HCT116 (cell line): ENCODE data around the gene SECTM1. TPM values are rescaled to one million over a fixed set of nuclear protein-coding genes. Genes with fewer than 3 reads are reported as not detected.

Experiments
- ATAC-seq: fragments of 200-7000 bp; cut with Tn5 transposase; 2 replicates; pipeline ENCODE4 v1.9.1; 2020; ENCODE audit warnings: mild to moderate bottlenecking, moderate library complexity
- BruUV-seq: library from RNA; stranded (reverse); fragments of 400-500 nt; replicated peaks from 2 replicates; lab custom pipeline; 2021; lab: Mats Ljungman, UMichigan
- CTCF ChIA-PET: fragments of 300-600 bp; sonication (Branson Sonifier 250); formaldehyde crosslinking; loops from one replicate; lab custom pipeline; 2021; ENCODE audit warnings: antibody characterized with exemption; lab: Charles Lee
- POLR2A ChIA-PET: fragments of 300-600, 350-600 bp; sonication (Branson Sonifier 250); formaldehyde crosslinking; loops from one replicate; lab custom pipeline; 2021; ENCODE audit warnings: antibody characterized with exemption; lab: Charles Lee
- RAD21 ChIA-PET, 2 experiments: fragments of 300-600 bp; sonication (Branson Sonifier 250); formaldehyde crosslinking; loops; one replicate each; lab custom pipeline; 2023; ENCODE audit warnings: low total read pairs in 2 of 2; ENCODE audit not compliant: uncharacterized antibody in 2 of 2, unreplicated experiment in 2 of 2, low non-redundant PET in 1 of 2; lab: Charles Lee
- DNase-seq: peaks from one replicate; pipeline ENCODE4 v3.0.0-alpha.2; 2010; ENCODE audit warnings: low read depth, low spot score
- H2AFZ ChIP-seq: fragments of 200-600 bp; shearing (Covaris generic), sonication (generic); 2 replicates; pipeline ENCODE4 v1.6.1; 2017; ENCODE audit warnings: low read depth, mixed run types, mixed read lengths, antibody characterized with exemption, low read length; ENCODE audit not compliant: poor library complexity, severe bottlenecking
- H3K27ac ChIP-seq: 2 replicates; pipeline ENCODE4 v1.5.1; 2012; ENCODE audit warnings: low read depth, low read length
- H3K27me3 ChIP-seq: fragments of 200-600 bp; sonication (generic); 2 replicates; pipeline ENCODE4 v1.6.1; 2016; ENCODE audit warnings: mixed run types, low read length, mixed read lengths; ENCODE audit not compliant: insufficient read depth
- H3K36me3 ChIP-seq, 2 experiments: fragments of 200-500 bp in 1 of 2; fragments of 200-600 bp in 1 of 2; sonication (Bioruptor generic) in 1 of 2; sonication (generic) in 1 of 2; 2 replicates each; pipeline versions ENCODE4 v1.5.1 to v1.6.1; 2014 to 2016; ENCODE audit warnings: low read length in 2 of 2, inconsistent platforms in 1 of 2, mixed read lengths in 1 of 2, mixed run types in 1 of 2; ENCODE audit not compliant: insufficient read depth in 2 of 2, control insufficient read depth in 1 of 2
- H3K4me1 ChIP-seq, 2 experiments: fragments of 200-600 bp in 1 of 2; sonication (generic) in 1 of 2; 2 replicates each; pipeline versions ENCODE4 v1.5.1 to v1.6.1; 2012 to 2017; ENCODE audit warnings: low read length in 2 of 2, inconsistent platforms in 1 of 2, mild to moderate bottlenecking in 1 of 2, mixed read lengths in 1 of 2, mixed run types in 1 of 2, moderate library complexity in 1 of 2; ENCODE audit not compliant: insufficient read depth in 2 of 2, control insufficient read depth in 1 of 2
- H3K4me2 ChIP-seq: fragments of 200-600 bp; sonication (generic); 2 replicates; pipeline ENCODE4 v1.6.1; 2017; ENCODE audit warnings: mixed run types, low read length, mixed read lengths
- H3K4me3 ChIP-seq, 2 experiments: fragments of 200-600 bp in 1 of 2; sonication (generic) in 1 of 2; replicated peaks in 1 of 2; 2 replicates each; pipeline ENCODE4 v1.5.1; 2011 to 2016; ENCODE audit warnings: low read length in 2 of 2, control low read depth in 1 of 2, low read depth in 1 of 2, mild to moderate bottlenecking in 1 of 2, mixed read lengths in 1 of 2, mixed run types in 1 of 2
- H3K79me2 ChIP-seq: fragments of 200-600 bp; sonication (generic); 2 replicates; pipeline ENCODE4 v1.6.1; 2017; ENCODE audit warnings: mild to moderate bottlenecking, mixed run types, low read length, moderate library complexity, mixed read lengths; ENCODE audit not compliant: insufficient read depth
- H3K9ac ChIP-seq: fragments of 200-600 bp; sonication (generic); 2 replicates; pipeline ENCODE4 v1.6.1; 2016; ENCODE audit warnings: low read length, mixed read lengths
- H3K9me2 ChIP-seq: fragments of 200-600 bp; sonication (generic), shearing (Covaris generic); 2 replicates; pipeline ENCODE4 v1.6.1; 2017; ENCODE audit warnings: mixed run types, mild to moderate bottlenecking, moderate library complexity; ENCODE audit not compliant: insufficient read depth
- H3K9me3 ChIP-seq, 2 experiments: fragments of 200-500 bp in 1 of 2; fragments of 200-600 bp in 1 of 2; sonication (Bioruptor generic) in 1 of 2; sonication (generic) in 1 of 2; 2 replicates each; pipeline ENCODE4 v1.6.1; 2014 to 2017; ENCODE audit warnings: low read length in 2 of 2, mixed read lengths in 2 of 2, inconsistent platforms in 1 of 2, low read depth in 1 of 2, mild to moderate bottlenecking in 1 of 2, mixed run types in 1 of 2, moderate library complexity in 1 of 2; ENCODE audit not compliant: control insufficient read depth in 1 of 2, insufficient read depth in 1 of 2
- H4K20me1 ChIP-seq: fragments of 200-600 bp; sonication (generic), shearing (Covaris generic); 2 replicates; pipeline ENCODE4 v1.6.1; 2017; ENCODE audit warnings: mixed run types, mild to moderate bottlenecking, moderate library complexity; ENCODE audit not compliant: insufficient read depth
- EZH2 ChIP-seq: fragments of 200-600 bp; sonication (generic); IDR thresholded peaks from 2 replicates; pipeline ENCODE4 v1.6.1; 2017; ENCODE audit warnings: antibody characterized with exemption, mixed run types
- JUND ChIP-seq: IDR thresholded peaks from 2 replicates; pipeline ENCODE4 v1.6.1; 2012
- POLR2AphosphoS5 ChIP-seq: IDR thresholded peaks from 2 replicates; pipeline ENCODE4 v1.6.1; 2011; ENCODE audit warnings: mild to moderate bottlenecking, low read depth, low read length, moderate library complexity
- RAD21 ChIP-seq: IDR thresholded peaks from 2 replicates; pipeline ENCODE4 v1.6.1; 2012; ENCODE audit warnings: low read depth, mild to moderate bottlenecking
- TCF7L2 ChIP-seq: IDR thresholded peaks from 2 replicates; pipeline ENCODE4 v1.7.0; 2011; ENCODE audit warnings: borderline replicate concordance, inconsistent platforms; ENCODE audit not compliant: insufficient read depth, insufficient read length; ENCODE audit errors: extremely low read depth
- ZNF274 ChIP-seq: fragments of 200-500 bp; sonication (Bioruptor generic); IDR thresholded peaks from 2 replicates; pipeline ENCODE4 v1.6.1; 2014; ENCODE audit warnings: mild to moderate bottlenecking, low read depth, low read length, inconsistent platforms
- intact Hi-C: fragments of 100-400 bp; cut with micrococcal nuclease; formaldehyde crosslinking; loops from 2 replicates; pipeline ENCODE4 v1.10.0; 2022
- total RNA-seq: library from RNA; stranded (reverse); gene quantifications from one replicate; pipeline ENCODE4 v1.2.1, GENCODE V29; 2021; ENCODE audit not compliant: unreplicated experiment
- TF ChIP-seq, protein P1 (sequence below): IDR thresholded peaks from 2 replicates; pipeline ENCODE4 v1.6.1; 2012

The SECTM1 gene
- total RNA-seq, 1 experiment from 2014 or later: 6.8 TPM

DNA sequence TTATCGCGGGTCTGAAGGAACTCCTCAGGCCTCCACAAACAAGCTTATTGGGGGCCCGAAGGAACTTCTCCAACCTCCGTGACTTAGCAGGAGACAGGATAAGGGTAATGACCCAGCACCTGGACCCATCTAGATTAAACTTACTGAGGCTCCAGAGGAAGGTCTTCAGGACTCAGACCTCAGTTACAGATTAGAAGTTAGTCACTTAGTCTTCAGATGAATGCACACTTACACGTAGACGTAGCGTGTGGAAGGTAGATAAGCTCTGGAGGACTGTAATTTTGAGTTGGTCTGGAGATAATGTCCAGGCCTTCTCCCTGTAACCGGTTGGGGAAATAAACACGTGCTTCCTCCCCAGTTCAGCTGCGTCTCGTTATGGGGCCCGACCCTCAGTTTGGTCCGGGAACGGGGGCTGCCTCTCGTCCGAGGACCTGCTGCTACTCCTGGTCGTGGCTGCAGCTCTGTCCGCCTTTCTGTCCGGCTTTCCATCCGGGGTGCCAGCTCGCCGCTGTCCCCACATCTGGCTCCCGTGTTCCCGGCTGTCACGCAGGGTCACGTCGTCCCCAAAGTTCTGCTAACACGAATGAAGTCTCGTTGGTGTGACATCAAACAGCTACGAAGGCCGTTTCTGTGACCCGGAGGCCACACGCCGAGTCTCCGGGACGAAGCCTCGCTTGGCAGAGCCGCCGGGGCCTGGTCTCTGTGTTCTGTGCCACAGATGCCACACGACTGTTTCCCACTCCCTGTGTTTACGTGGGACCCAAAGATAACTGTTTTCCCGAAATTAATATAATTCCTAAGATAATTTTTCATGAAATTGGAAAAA, 11.8 kb upstream of the SECTM1 start:
- H4K20me1 ChIP-seq: no peaks in the 10 kb centered on the region
- H3K9ac ChIP-seq: no peak overlapping the region
- BruUV-seq: no TSS peak
- POLR2A ChIA-PET: interaction anchor here (0.6 kb wide), 1 partner anchor 53 kb away, joined by 3 read pairs; no protein-coding TSS in a partner anchor
- H3K9me3 ChIP-seq: no peaks in the 10 kb centered on the region
- peaks cover 3 to 16% of the 10 kb centered on the region in 2 experiments for H3K4me1 ChIP-seq
- CTCF ChIA-PET: interaction anchor here (1.5 kb wide), 1 partner anchor 314 kb away, joined by 3 read pairs; the partner anchor contains the start of gene RAC3
- H3K9me2 ChIP-seq: no peaks in the 10 kb centered on the region
- no peak for DNase-seq
- no peaks in the 10 kb centered on the region for H3K36me3 ChIP-seq
- no peak for ATAC-seq
- intact Hi-C loops: no loop called here
- no peak overlapping the region for H3K4me3 ChIP-seq
- H3K79me2 ChIP-seq: no peaks in the 10 kb centered on the region
- H2AFZ ChIP-seq: no peak overlapping the region
- no peak overlapping the region for H3K4me2 ChIP-seq
- H3K27me3 ChIP-seq: no peaks in the 10 kb centered on the region
- RAD21 ChIA-PET: no interaction called here
- no peak overlapping the region for H3K27ac ChIP-seq
- TF ChIP-seq EZH2 (no peak), TCF7L2 (no peak), POLR2AphosphoS5 (no peak), RAD21 (no peak), ZNF274 (no peak), JUND (no peak)
- TF ChIP-seq, protein P1, sequence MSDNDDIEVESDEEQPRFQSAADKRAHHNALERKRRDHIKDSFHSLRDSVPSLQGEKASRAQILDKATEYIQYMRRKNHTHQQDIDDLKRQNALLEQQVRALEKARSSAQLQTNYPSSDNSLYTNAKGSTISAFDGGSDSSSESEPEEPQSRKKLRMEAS: no peak
